ENCODE measurements around the gene GPC3.
"Not testable (repeated sequence)": the region's sequence is repeated elsewhere in the genome, so short reads cannot be mapped to it uniquely, and the experiment has no call there.

The GPC3 gene

DNA sequence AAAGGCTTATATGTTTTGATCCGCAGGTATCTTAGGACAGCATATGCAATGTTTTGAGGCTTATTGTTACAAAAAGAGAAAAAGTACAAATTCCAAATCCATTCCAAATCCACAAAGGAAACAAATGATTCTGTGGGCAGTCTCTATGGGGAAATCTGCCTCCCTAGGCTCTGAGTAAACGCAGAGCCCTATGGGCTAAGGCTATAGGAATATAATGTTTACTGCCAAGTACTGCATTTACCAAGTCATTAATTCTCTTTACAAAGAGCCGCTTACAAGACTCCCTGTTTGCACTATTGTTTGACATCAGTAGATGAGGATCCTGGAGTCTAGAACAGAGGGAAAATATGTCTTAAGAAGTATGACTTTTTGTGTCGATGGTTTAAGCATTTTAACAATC is 357.7 kb downstream of the GPC3 start:
- no peak for DNase-seq (ENCODE audit: extremely low spot score)
- ChIA-PET POLR2A (no interaction called here), CTCF (interaction anchor here (0.7 kb wide), 1 partner anchor 244 kb away, joined by 4 read pairs; no protein-coding TSS in a partner anchor)
- TF ChIP-seq FOXA1 (IDR thresholded peaks at IDR 0.05) (no peak), SUZ12 (IDR thresholded peaks at IDR 0.05) (no peak), PKNOX1 (IDR thresholded peaks at IDR 0.05) (no peak), FOXK2 (IDR thresholded peaks at IDR 0.05) (no peak), SP1 (IDR thresholded peaks at IDR 0.05) (no peak), NFRKB (IDR thresholded peaks at IDR 0.05) (no peak), L3MBTL2 (conservative IDR thresholded peaks at IDR 0.05) (no peak), ARNT (IDR thresholded peaks at IDR 0.05) (no peak), HDGF (IDR thresholded peaks at IDR 0.05; ENCODE audit: borderline replicate concordance) (no peak), TARDBP (IDR thresholded peaks at IDR 0.05) (no peak), LEF1 (IDR thresholded peaks at IDR 0.05; ENCODE audit: borderline replicate concordance) (no peak), ZNF384 (IDR thresholded peaks at IDR 0.05) (no peak)

- CTCF ChIA-PET; DNase-seq (ENCODE audit: extremely low spot score); POLR2A ChIA-PET: not testable (repeated sequence)
These were observed 364.0 kb downstream of the GPC3 start for GRCh38 chrX:133621384-133621783.

DNA sequence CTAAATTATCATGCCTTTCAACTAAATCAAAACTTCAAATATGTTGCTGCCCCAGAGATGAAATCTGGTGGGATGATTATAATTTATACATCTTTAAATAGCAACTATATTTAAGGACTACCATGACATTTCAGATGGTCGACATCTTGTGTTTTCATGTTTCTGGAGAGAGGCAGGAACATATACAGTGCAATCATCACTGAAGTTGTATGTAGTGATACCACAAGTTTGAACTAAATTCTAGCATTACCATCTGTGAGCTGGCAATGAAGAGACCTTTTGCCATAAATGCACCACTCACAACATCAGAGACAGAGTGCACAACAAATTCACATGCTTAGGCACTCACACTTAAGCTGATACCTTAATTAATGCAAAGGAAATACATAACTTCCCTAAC is 373.7 kb downstream of the GPC3 start:
- ChIA-PET CTCF (no interaction called here), POLR2A (no interaction called here)
- TF ChIP-seq SP1 (IDR thresholded peaks at IDR 0.05) (no peak), ZNF384 (IDR thresholded peaks at IDR 0.05) (no peak), HDGF (IDR thresholded peaks at IDR 0.05; ENCODE audit: borderline replicate concordance) (no peak), ELF4 (IDR thresholded peaks at IDR 0.05) (no peak), CTBP1 (IDR thresholded peaks at IDR 0.05; ENCODE audit: borderline replicate concordance) (no peak), LEF1 (IDR thresholded peaks at IDR 0.05; ENCODE audit: borderline replicate concordance) (no peak), ARNT (IDR thresholded peaks at IDR 0.05) (no peak), FOXA1 (IDR thresholded peaks at IDR 0.05) (no peak), L3MBTL2 (conservative IDR thresholded peaks at IDR 0.05) (no peak), PKNOX1 (IDR thresholded peaks at IDR 0.05) (no peak), FOXK2 (IDR thresholded peaks at IDR 0.05) (no peak), BHLHE40 (IDR thresholded peaks at IDR 0.05; ENCODE audit: borderline replicate concordance) (no peak), TARDBP (IDR thresholded peaks at IDR 0.05) (no peak), SUZ12 (IDR thresholded peaks at IDR 0.05) (no peak), NFRKB (IDR thresholded peaks at IDR 0.05) (no peak), FOXM1 (IDR thresholded peaks at IDR 0.05; ENCODE audit: borderline replicate concordance) (no peak)
- DNase-seq (ENCODE audit: extremely low spot score): no peak

DNA sequence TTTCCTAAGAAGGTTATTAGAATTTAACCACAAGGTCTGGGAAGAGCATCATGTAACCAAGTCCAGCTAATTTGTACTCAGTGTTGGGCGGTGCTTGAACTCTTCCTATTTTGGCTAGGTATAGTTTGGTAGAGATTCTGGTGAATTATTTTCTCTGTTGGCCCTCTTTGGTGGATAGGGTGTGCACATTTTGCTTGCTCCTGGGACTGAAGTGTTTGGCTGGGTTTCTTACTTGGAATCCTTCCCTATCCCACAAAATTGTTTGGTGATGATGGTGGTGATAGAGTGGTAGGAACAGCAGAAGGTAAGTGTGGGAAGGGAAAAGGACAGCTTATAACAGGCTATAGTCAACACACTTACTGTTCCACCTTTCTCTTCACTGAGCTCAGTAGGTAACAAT is 375.3 kb downstream of the GPC3 start:
- CTCF ChIA-PET: interaction anchor here (0.6 kb wide), 1 partner anchor 31 kb away, joined by 3 read pairs; no protein-coding TSS in a partner anchor
- no peak for TF ChIP-seq SP1 (IDR thresholded peaks at IDR 0.05)
- no peak for TF ChIP-seq TARDBP (IDR thresholded peaks at IDR 0.05)
- POLR2A ChIA-PET: no interaction called here
- DNase-seq (ENCODE audit: extremely low spot score): no peak

DNA sequence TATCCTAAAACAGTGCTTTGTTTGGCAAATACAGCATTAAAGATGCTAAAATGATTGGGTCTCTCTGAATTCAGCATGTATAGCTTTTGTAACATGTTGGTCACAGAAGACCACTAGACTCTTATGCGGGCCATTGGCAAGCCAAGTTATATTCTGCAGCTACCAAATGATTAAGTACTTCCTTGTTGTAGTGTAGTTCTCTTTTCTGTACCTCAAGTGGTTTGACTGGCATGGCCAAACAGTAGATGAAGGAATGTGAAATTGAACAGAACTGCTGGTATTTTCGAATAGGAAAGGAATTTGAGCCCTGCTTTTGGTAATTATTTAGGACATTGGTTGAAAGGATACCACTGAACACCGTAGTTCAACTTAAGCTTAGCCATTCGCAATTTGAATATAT is 376.2 kb downstream of the GPC3 start:
- no peak for TF ChIP-seq ARNT (IDR thresholded peaks at IDR 0.05)
- TF ChIP-seq FOXM1 (IDR thresholded peaks at IDR 0.05; ENCODE audit: borderline replicate concordance): no peak
- TF ChIP-seq BHLHE40 (IDR thresholded peaks at IDR 0.05; ENCODE audit: borderline replicate concordance): no peak
- no peak for TF ChIP-seq PKNOX1 (IDR thresholded peaks at IDR 0.05)
- TF ChIP-seq ELF4 (IDR thresholded peaks at IDR 0.05): no peak
- TF ChIP-seq SUZ12 (IDR thresholded peaks at IDR 0.05): no peak
- TF ChIP-seq LEF1 (IDR thresholded peaks at IDR 0.05; ENCODE audit: borderline replicate concordance): no peak
- no peak for TF ChIP-seq FOXK2 (IDR thresholded peaks at IDR 0.05)
- TF ChIP-seq TARDBP (IDR thresholded peaks at IDR 0.05): no peak
- no peak for DNase-seq (ENCODE audit: extremely low spot score)
- CTCF ChIA-PET: no interaction called here
- POLR2A ChIA-PET: no interaction called here

GRCh38 chrX:133608406-133608805 is 377.0 kb downstream of the GPC3 start:
- ChIA-PET POLR2A (no interaction called here), CTCF (no interaction called here)
- TF ChIP-seq FOXM1 (IDR thresholded peaks at IDR 0.05; ENCODE audit: borderline replicate concordance) (no peak), HDGF (IDR thresholded peaks at IDR 0.05; ENCODE audit: borderline replicate concordance) (no peak), FOXK2 (IDR thresholded peaks at IDR 0.05) (no peak)
- no peak for DNase-seq (ENCODE audit: extremely low spot score)

DNA sequence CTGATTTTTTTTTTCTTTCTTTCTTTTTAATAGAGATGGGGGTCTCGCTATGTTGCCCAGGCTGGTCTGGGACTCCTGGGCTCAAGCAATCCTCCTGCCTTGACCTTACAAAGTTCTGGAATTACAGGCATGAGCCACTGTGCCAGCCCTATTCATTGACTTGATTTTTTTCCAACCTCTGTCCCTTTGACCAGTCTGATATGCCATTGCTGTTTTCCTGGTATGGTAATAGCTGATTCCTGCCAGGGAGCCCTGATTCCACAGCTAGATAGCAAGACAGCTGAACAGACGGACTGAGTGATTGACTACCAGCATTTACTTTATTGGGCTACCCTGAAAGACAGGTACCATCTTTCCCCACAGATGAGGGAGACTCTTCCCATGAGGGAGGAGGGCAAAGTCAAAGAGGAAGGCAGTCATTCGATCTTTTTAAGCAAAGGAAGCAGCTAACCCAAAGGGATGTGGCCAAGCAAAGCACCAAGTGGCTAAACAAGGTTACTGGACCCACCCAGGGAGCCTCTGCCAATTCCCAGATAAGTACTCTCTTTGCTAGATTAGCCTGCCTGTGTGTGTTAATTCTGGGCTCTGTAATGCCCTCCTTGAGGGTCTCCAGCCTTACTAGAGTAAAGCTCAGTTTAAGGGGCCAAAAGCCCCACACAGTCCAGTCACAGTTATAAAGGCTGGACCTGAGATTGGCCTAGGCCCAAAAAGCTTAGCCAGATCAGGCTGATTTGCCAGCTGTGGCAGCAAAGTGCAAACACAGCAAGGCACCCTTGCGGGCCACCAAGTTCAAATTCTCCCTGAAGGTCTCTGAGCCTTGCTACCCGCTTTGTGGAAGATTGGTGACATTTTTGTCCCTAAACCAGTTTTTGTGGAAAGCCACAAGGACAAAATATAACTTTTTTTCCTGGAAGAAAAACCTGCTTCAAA is 377.7 kb downstream of the GPC3 start:
- DNase-seq (ENCODE audit: extremely low spot score): no peak
- ChIA-PET POLR2A (no interaction called here), CTCF (no interaction called here)
- no peak for TF ChIP-seq BHLHE40 (IDR thresholded peaks at IDR 0.05; ENCODE audit: borderline replicate concordance)
- no peak for TF ChIP-seq L3MBTL2 (conservative IDR thresholded peaks at IDR 0.05)
- no peak for TF ChIP-seq FOXA1 (IDR thresholded peaks at IDR 0.05)
- TF ChIP-seq HDGF (IDR thresholded peaks at IDR 0.05; ENCODE audit: borderline replicate concordance): no peak
- TF ChIP-seq ZNF384 (IDR thresholded peaks at IDR 0.05): no peak
- no peak for TF ChIP-seq LEF1 (IDR thresholded peaks at IDR 0.05; ENCODE audit: borderline replicate concordance)
- TF ChIP-seq TARDBP (IDR thresholded peaks at IDR 0.05): no peak
- TF ChIP-seq CTBP1 (IDR thresholded peaks at IDR 0.05; ENCODE audit: borderline replicate concordance): no peak
- no peak for TF ChIP-seq PKNOX1 (IDR thresholded peaks at IDR 0.05)
- TF ChIP-seq ELF4 (IDR thresholded peaks at IDR 0.05): no peak
- TF ChIP-seq SUZ12 (IDR thresholded peaks at IDR 0.05): no peak
- no peak for TF ChIP-seq FOXK2 (IDR thresholded peaks at IDR 0.05)
- no peak for TF ChIP-seq FOXM1 (IDR thresholded peaks at IDR 0.05; ENCODE audit: borderline replicate concordance)
- TF ChIP-seq SP1 (IDR thresholded peaks at IDR 0.05): no peak
- TF ChIP-seq NFRKB (IDR thresholded peaks at IDR 0.05): no peak
- no peak for TF ChIP-seq ARNT (IDR thresholded peaks at IDR 0.05)

All from HEK293T (cell line).